DND-41 (cell line): ENCODE measurements around the gene EPS15.
"Not testable (repeated sequence)": the region's sequence is repeated elsewhere in the genome, so short reads cannot be mapped to it uniquely, and the experiment has no call there.

ENCODE experiments used
- ATAC-seq: fragments of 200-7000 bp; cut with Tn5 transposase; 3 replicates; pipeline ENCODE4 v1.9.1; 2021; ENCODE audit warnings: low read depth; ENCODE audit not compliant: insufficient read depth
- DNase-seq: peaks from one replicate; pipeline ENCODE4 v3.0.0-alpha.2; 2020
- H2AFZ ChIP-seq: 2 replicates; pipeline ENCODE4 v1.6.0; 2012; ENCODE audit warnings: low read depth, low read length
- H3K27ac ChIP-seq: 2 replicates; pipeline ENCODE4 v1.5.1; 2012; ENCODE audit warnings: low read length, inconsistent platforms
- H3K27me3 ChIP-seq: fragments of 200-600 bp; sonication (generic); 2 replicates; pipeline ENCODE4 v1.6.0; 2012; ENCODE audit warnings: low read length, mild to moderate bottlenecking, inconsistent platforms; ENCODE audit not compliant: insufficient read depth, poor library complexity
- H3K36me3 ChIP-seq: 2 replicates; pipeline ENCODE4 v1.5.1; 2012; ENCODE audit warnings: low read length, inconsistent platforms; ENCODE audit not compliant: insufficient read depth
- H3K4me1 ChIP-seq: 2 replicates; pipeline ENCODE4 v1.5.1; 2012; ENCODE audit warnings: mild to moderate bottlenecking, low read length; ENCODE audit not compliant: insufficient read depth
- H3K4me2 ChIP-seq: 2 replicates; pipeline ENCODE4 v1.6.0; 2012; ENCODE audit warnings: mild to moderate bottlenecking, moderate library complexity, low read length, inconsistent platforms; ENCODE audit not compliant: insufficient read depth
- H3K4me3 ChIP-seq, 2 experiments: fragments of 200-600 bp in 1 of 2; shearing (Covaris generic) in 1 of 2; 2 replicates each; pipeline ENCODE4 v1.5.1; 2012 to 2016; ENCODE audit warnings: inconsistent platforms in 2 of 2, low read length in 2 of 2, mild to moderate bottlenecking in 2 of 2, low read depth in 1 of 2, moderate library complexity in 1 of 2
- H3K79me2 ChIP-seq: 2 replicates; pipeline ENCODE4 v1.6.0; 2012; ENCODE audit warnings: low read length, inconsistent platforms; ENCODE audit not compliant: insufficient read depth
- H3K9ac ChIP-seq: 2 replicates; pipeline ENCODE4 v1.6.0; 2012; ENCODE audit warnings: low read depth, mild to moderate bottlenecking, inconsistent platforms, low read length, moderate library complexity
- H3K9me3 ChIP-seq: 2 replicates; pipeline ENCODE4 v1.5.1; 2012; ENCODE audit warnings: low read length, moderate library complexity, mild to moderate bottlenecking, inconsistent platforms; ENCODE audit not compliant: insufficient read depth, severe bottlenecking
- H4K20me1 ChIP-seq: 2 replicates; pipeline ENCODE4 v1.6.0; 2012; ENCODE audit warnings: low read length; ENCODE audit not compliant: insufficient read depth
- CTCF ChIP-seq: IDR thresholded peaks from 2 replicates; pipeline ENCODE4 v1.5.1; 2012; ENCODE audit warnings: borderline replicate concordance, low read length, moderate library complexity, mild to moderate bottlenecking; ENCODE audit not compliant: poor library complexity, severe bottlenecking; ENCODE audit errors: extremely low read depth
- EZH2 ChIP-seq: IDR thresholded peaks from 3 replicates; pipeline ENCODE4 v1.6.1; 2012; ENCODE audit warnings: borderline replicate concordance, low read depth, mild to moderate bottlenecking, moderate library complexity, low read length, inconsistent platforms; ENCODE audit not compliant: severe bottlenecking

The EPS15 gene

GRCh38 chr1:51325878-51326755 lies 192.9 kb downstream of the EPS15 start:
- DNase-seq (no peak), ATAC-seq (0 out of 3 replicates have a peak, but pooled peaks have one; percentile 33)
- no peak for TF ChIP-seq CTCF
- no peak for TF ChIP-seq EZH2
- no peaks in the 10 kb centered on the region for H3K4me1 ChIP-seq
- H3K27me3 ChIP-seq: no peaks in the 10 kb centered on the region
- no peak overlapping the region for H3K4me2 ChIP-seq
- H3K79me2 ChIP-seq: no peaks in the 10 kb centered on the region
- H3K9ac ChIP-seq: no peak overlapping the region
- H3K4me3 ChIP-seq: no peak overlapping the region
- H3K36me3 ChIP-seq: no peaks in the 10 kb centered on the region
- no peaks in the 10 kb centered on the region for H3K9me3 ChIP-seq
- H3K27ac ChIP-seq: no peak overlapping the region
- no peak overlapping the region for H2AFZ ChIP-seq
- H4K20me1 ChIP-seq: no peaks in the 10 kb centered on the region

- Histone ChIP-seq H3K27me3 (no peaks in the 10 kb centered on the region), H3K4me2 (no peak overlapping the region), H3K4me3 (no peak overlapping the region), H3K9me3 (no peaks in the 10 kb centered on the region), H3K36me3 (no peaks in the 10 kb centered on the region), H3K79me2 (no peaks in the 10 kb centered on the region), H3K4me1 (no peaks in the 10 kb centered on the region), H3K9ac (no peak overlapping the region), H3K27ac (no peak overlapping the region), H2AFZ (no peak overlapping the region), H4K20me1 (no peaks in the 10 kb centered on the region)
- TF ChIP-seq EZH2 (no peak), CTCF (no peak)
- ATAC-seq (peak; percentile 52), DNase-seq (no peak)
Observed at GRCh38 chr1:51325391-51325790, 193.7 kb downstream of the EPS15 start.

- H3K4me3 ChIP-seq, H3K79me2 ChIP-seq, H3K9me3 ChIP-seq, H3K36me3 ChIP-seq, H4K20me1 ChIP-seq, DNase-seq, ATAC-seq, H3K4me1 ChIP-seq, H3K4me2 ChIP-seq, H3K9ac ChIP-seq, H2AFZ ChIP-seq, H3K27me3 ChIP-seq, H3K27ac ChIP-seq: not testable (repeated sequence)
Observed at GRCh38 chr1:51325011-51325385, 194.1 kb downstream of the EPS15 start.

- TF ChIP-seq CTCF (no peak), EZH2 (no peak)
- Histone ChIP-seq H4K20me1 (no peaks in the 10 kb centered on the region), H3K27ac (no peak overlapping the region), H3K4me2 (no peak overlapping the region), H3K79me2 (no peaks in the 10 kb centered on the region), H3K9ac (no peak overlapping the region), H3K27me3 (no peaks in the 10 kb centered on the region), H3K36me3 (no peaks in the 10 kb centered on the region), H2AFZ (no peak overlapping the region), H3K9me3 (no peaks in the 10 kb centered on the region), H3K4me1 (no peaks in the 10 kb centered on the region), H3K4me3 (no peak overlapping the region)
- DNase-seq (no peak), ATAC-seq (no peak)
Observed at GRCh38 chr1:51324251-51325010, 194.6 kb downstream of the EPS15 start.
